ENCODE measurements around the gene BDKRB1. TPM values are rescaled to one million over a fixed set of nuclear protein-coding genes. Genes with fewer than 3 reads are reported as not detected.

Gene BDKRB1
- total and polyA plus RNA-seq, 11 donors = 0.08 to 1.7 (median 0.79) TPM; not detected in 7

DNA sequence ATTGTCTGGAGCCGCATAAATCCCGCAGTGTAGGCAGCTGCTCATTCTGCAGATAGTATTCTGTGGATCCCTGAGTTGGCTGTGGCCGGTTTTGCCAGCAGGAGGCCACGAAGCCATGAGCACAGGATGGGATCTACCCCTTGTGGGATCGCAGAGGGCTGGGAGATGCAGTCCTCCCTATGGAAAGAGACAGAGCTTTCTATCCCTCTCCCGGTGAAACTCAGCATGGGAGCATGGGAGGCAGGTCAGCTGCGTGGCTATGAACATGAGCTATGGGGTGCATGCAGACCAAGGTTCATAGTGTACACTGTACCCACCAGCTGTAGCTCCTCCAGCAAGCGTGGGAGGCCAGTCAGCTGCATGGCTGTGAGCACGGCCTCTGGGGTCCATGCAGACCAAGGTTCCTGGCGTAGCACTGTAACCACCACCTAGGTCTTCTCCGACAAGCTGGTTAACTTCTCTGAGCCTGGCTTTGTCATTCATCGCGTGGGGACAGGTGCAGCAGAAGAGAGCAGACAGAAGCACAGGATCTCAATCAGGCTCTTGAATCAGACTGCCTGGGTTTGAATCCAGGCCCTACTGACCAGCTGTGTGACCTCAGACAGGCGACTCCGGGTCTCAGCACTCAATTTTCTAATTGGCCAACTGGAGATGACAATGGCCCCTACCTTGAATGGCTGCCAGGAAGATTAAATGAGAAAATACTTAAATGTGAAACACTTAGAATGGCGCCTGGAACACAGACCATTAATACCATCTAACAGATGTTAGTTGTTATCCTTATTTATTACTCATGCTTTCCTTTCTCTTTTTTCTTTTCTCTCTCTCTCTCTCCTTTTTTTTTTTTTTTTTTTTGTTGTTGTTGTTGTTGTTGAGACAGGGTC is 6.0 kb downstream of the BDKRB1 start:
- Histone ChIP-seq H3K27me3 (peaks cover 0 to 4% (median 0%) of the 10 kb centered on the region in 9 donors), H3K27ac (no peak overlapping the region), H3K4me1 (no peaks in the 10 kb centered on the region), H3K4me3 (no peak overlapping the region), H3K36me3 (no peaks in the 10 kb centered on the region), H3K9me3 (peaks cover 0 to 13% (median 4%) of the 10 kb centered on the region in 12 donors)
- no peak for TF ChIP-seq POLR2A (IDR thresholded peaks at IDR 0.05)
- 77 to 87% (median 81%) methylated on average over 12 to 16 of the region's 16 CpGs for WGBS, 4 donors
- intact Hi-C loops (cut with DNase I) = loop anchor here in 1 of 10 donors (5.0 kb wide), 1 partner anchor 250 kb away; no protein-coding TSS in a partner anchor
- ATAC-seq (peak in 2 of 4 donors; percentile 41 to 69), DNase-seq (no peak)

DNA sequence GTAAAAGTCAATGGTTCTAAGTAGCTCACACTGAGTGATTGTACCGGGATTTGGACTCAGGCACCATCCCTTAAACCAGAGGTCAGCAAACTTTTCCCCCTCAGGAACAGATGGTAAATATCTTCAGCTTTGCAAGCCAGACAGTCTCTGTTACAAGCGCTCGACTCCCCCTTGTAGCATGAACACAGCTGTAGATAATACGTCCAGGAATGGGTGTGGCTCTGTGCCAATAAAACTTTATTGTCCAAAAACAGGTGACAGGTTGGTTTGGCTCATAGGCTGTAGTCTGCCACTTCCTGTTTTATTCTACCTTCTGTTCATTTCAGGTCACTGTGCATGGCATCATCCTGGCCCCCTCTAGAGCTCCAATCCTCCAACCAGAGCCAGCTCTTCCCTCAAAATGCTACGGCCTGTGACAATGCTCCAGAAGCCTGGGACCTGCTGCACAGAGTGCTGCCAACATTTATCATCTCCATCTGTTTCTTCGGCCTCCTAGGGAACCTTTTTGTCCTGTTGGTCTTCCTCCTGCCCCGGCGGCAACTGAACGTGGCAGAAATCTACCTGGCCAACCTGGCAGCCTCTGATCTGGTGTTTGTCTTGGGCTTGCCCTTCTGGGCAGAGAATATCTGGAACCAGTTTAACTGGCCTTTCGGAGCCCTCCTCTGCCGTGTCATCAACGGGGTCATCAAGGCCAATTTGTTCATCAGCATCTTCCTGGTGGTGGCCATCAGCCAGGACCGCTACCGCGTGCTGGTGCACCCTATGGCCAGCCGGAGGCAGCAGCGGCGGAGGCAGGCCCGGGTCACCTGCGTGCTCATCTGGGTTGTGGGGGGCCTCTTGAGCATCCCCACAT is 7.6 kb downstream of the BDKRB1 start:
- Histone ChIP-seq H3K4me3 (no peak overlapping the region), H3K36me3 (no peaks in the 10 kb centered on the region), H3K27ac (no peak overlapping the region), H3K4me1 (no peaks in the 10 kb centered on the region), H3K9me3 (peaks cover 0 to 13% (median 4%) of the 10 kb centered on the region in 12 donors), H3K27me3 (peaks cover 0 to 2% (median 0%) of the 10 kb centered on the region in 9 donors)
- TF ChIP-seq, protein P1, sequence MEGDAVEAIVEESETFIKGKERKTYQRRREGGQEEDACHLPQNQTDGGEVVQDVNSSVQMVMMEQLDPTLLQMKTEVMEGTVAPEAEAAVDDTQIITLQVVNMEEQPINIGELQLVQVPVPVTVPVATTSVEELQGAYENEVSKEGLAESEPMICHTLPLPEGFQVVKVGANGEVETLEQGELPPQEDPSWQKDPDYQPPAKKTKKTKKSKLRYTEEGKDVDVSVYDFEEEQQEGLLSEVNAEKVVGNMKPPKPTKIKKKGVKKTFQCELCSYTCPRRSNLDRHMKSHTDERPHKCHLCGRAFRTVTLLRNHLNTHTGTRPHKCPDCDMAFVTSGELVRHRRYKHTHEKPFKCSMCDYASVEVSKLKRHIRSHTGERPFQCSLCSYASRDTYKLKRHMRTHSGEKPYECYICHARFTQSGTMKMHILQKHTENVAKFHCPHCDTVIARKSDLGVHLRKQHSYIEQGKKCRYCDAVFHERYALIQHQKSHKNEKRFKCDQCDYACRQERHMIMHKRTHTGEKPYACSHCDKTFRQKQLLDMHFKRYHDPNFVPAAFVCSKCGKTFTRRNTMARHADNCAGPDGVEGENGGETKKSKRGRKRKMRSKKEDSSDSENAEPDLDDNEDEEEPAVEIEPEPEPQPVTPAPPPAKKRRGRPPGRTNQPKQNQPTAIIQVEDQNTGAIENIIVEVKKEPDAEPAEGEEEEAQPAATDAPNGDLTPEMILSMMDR (IDR thresholded peaks at IDR 0.05) = no peak
- no peak for TF ChIP-seq POLR2A (IDR thresholded peaks at IDR 0.05)
- ATAC-seq = no peak
- no peak for DNase-seq
- intact Hi-C loops (cut with DNase I) = loop anchor here in 1 of 10 donors (5.0 kb wide), 1 partner anchor 251 kb away; no protein-coding TSS in a partner anchor
- WGBS, 4 donors = 84 to 86% (median 85%) methylated on average over 16 to 20 of the region's 20 CpGs

DNA sequence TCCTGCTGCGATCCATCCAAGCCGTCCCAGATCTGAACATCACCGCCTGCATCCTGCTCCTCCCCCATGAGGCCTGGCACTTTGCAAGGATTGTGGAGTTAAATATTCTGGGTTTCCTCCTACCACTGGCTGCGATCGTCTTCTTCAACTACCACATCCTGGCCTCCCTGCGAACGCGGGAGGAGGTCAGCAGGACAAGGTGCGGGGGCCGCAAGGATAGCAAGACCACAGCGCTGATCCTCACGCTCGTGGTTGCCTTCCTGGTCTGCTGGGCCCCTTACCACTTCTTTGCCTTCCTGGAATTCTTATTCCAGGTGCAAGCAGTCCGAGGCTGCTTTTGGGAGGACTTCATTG is 8.2 kb downstream of the BDKRB1 start:
- 87 to 91% (median 89%) methylated on average over 14 of the region's 14 CpGs for WGBS, 4 donors
- ATAC-seq (no peak), DNase-seq (no peak)
- Histone ChIP-seq H3K4me1 (no peaks in the 10 kb centered on the region), H3K27me3 (peaks cover 0 to 2% (median 0%) of the 10 kb centered on the region in 9 donors), H3K4me3 (no peak overlapping the region), H3K36me3 (no peaks in the 10 kb centered on the region), H3K27ac (no peak overlapping the region), H3K9me3 (peaks cover 0 to 13% (median 4%) of the 10 kb centered on the region in 12 donors)
- intact Hi-C loops (cut with DNase I) = loop anchor here in 1 of 10 donors (5.0 kb wide), 1 partner anchor 252 kb away; no protein-coding TSS in a partner anchor
- TF ChIP-seq POLR2A (IDR thresholded peaks at IDR 0.05) = no peak
- TF ChIP-seq, protein P1 (IDR thresholded peaks at IDR 0.05) = no peak

DNA sequence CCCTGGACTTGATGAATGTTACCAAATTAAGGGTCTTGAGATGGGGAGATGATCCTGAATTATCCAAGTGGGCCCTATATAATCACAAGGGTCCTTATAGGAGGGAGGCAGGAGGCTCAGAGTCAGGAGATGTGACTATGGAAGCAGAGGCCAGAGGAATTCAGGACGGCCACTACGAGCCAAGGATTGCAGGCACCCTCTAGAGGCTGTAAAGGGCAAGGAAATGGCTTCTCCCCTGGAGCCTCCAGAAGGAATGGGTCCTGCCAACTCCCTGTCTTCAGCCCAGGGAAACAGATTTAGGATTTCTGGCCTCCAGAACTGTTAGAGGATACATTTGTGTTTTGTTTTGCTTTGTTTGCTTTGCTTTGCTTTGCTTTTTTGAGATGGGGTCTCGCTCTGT is 8.8 kb downstream of the BDKRB1 start:
- WGBS, 4 donors = 72 to 79% (median 74%) methylated on average over 3 of the region's 3 CpGs
- Histone ChIP-seq H3K36me3 (no peaks in the 10 kb centered on the region), H3K27ac (no peak overlapping the region), H3K4me1 (no peaks in the 10 kb centered on the region), H3K9me3 (peaks cover 0 to 7% (median under 1%) of the 10 kb centered on the region in 12 donors), H3K27me3 (peaks cover 0 to 2% (median 0%) of the 10 kb centered on the region in 9 donors), H3K4me3 (no peak overlapping the region)
- ATAC-seq (no peak), DNase-seq (no peak)
- intact Hi-C loops (cut with DNase I) = loop anchor here in 1 of 10 donors (5.0 kb wide), 1 partner anchor 253 kb away; no protein-coding TSS in a partner anchor
- TF ChIP-seq, protein P1 (IDR thresholded peaks at IDR 0.05) = peak in 1 of 12 donors; percentile 3
- no peak for TF ChIP-seq POLR2A (IDR thresholded peaks at IDR 0.05)
